ENCODE results near the gene OASL.
A peak's percentile ranks its signal among the peaks of the same experiment; 100 is the strongest.
"Not testable (repeated sequence)": the region's sequence is repeated elsewhere in the genome, so short reads cannot be mapped to it uniquely, and the experiment has no call there.

OASL gene

GRCh38 chr12:121038861-121039668 lies at the start of gene OASL:
Gene OASL, minus strand, starts transcription at chr12:121039246. Its CDS starts 275 bp downstream, at chr12:121038971.
- no peak for DNase-seq

- no peak for DNase-seq
These were observed 49.1 kb upstream of the OASL start for GRCh38 chr12:121088195-121088585.

- no peak for DNase-seq
These were observed 48.6 kb upstream of the OASL start for GRCh38 chr12:121087467-121088194.

GRCh38 chr12:121086781-121087295 lies 47.8 kb upstream of the OASL start:
- no peak for DNase-seq

- DNase-seq, result no peak
These were observed 46.7 kb upstream of the OASL start for GRCh38 chr12:121085506-121086353.

GRCh38 chr12:121085069-121085468 lies 46.0 kb upstream of the OASL start:
- DNase-seq, result no peak

GRCh38 chr12:121084229-121084628 lies 45.2 kb upstream of the OASL start:
- DNase-seq, result no peak

- no peak for DNase-seq
These were observed 41.9 kb upstream of the OASL start for GRCh38 chr12:121080909-121081308.

- DNase-seq, result no peak
These were observed 40.8 kb upstream of the OASL start for GRCh38 chr12:121079736-121080272.

- DNase-seq, result not testable (repeated sequence)
These were observed 38.4 kb upstream of the OASL start for GRCh38 chr12:121077440-121077839.

GRCh38 chr12:121075911-121076310 lies 36.9 kb upstream of the OASL start:
- not testable (repeated sequence) for DNase-seq

- DNase-seq, result no peak
These were observed 33.1 kb upstream of the OASL start for GRCh38 chr12:121072147-121072546.

- no peak for DNase-seq
These were observed 30.2 kb upstream of the OASL start for GRCh38 chr12:121069206-121069605.

GRCh38 chr12:121065345-121065744 lies 26.3 kb upstream of the OASL start:
- no peak for DNase-seq

- not testable (repeated sequence) for DNase-seq
These were observed 25.5 kb upstream of the OASL start for GRCh38 chr12:121064586-121064985.

GRCh38 chr12:121064116-121064515 lies 25.1 kb upstream of the OASL start:
- DNase-seq, result no peak

- no peak for DNase-seq
These were observed 23.5 kb upstream of the OASL start for GRCh38 chr12:121062391-121063045.

GRCh38 chr12:121061831-121062230 lies 22.8 kb upstream of the OASL start:
- DNase-seq, result no peak

GRCh38 chr12:121060149-121061001 lies 21.3 kb upstream of the OASL start:
- DNase-seq, result peak; percentile 5 to 54

GRCh38 chr12:121059031-121059898 lies 20.2 kb upstream of the OASL start:
- no peak for DNase-seq
